Transverse colon (tissue), 4 donors: ENCODE data around the gene NWD2. TPM values are rescaled to one million over a fixed set of nuclear protein-coding genes. Genes with fewer than 3 reads are reported as not detected.
A peak's percentile ranks its signal among the peaks of the same experiment; 100 is the strongest.
"Not testable (repeated sequence)": the region's sequence is repeated elsewhere in the genome, so short reads cannot be mapped to it uniquely, and the experiment has no call there.

Source experiments
- DNase-seq: peaks from one replicate; pipeline ENCODE4 v3.0.0-alpha.2; 2019
- H3K27ac ChIP-seq, 4 donors: fragments of 200-600 bp; sonication (generic); 2 replicates each; pipeline ENCODE4 v1.5.1; 2016 to 2018; ENCODE audit warnings: inconsistent platforms in 4 of 4
- H3K27me3 ChIP-seq: fragments of 200-600 bp; sonication (generic); 2 replicates; pipeline ENCODE4 v1.5.1; 2017; ENCODE audit warnings: inconsistent platforms
- H3K36me3 ChIP-seq, 4 donors: fragments of 200-600 bp; sonication (generic); 2 replicates each; pipeline ENCODE4 v1.5.1; 2017 to 2019; ENCODE audit warnings: inconsistent platforms in 4 of 4
- H3K4me1 ChIP-seq, 4 donors: fragments of 200-600 bp; sonication (generic); 2 replicates each; pipeline ENCODE4 v1.5.1; 2017 to 2020; ENCODE audit warnings: inconsistent platforms in 4 of 4
- H3K4me3 ChIP-seq, 4 donors: fragments of 200-600 bp; sonication (generic); 1 replicate in 1 of 4; 2 replicates in 3 of 4; pipeline versions ENCODE4 v1.5.1 to v1.6.1; 2017 to 2019; ENCODE audit warnings: inconsistent platforms in 4 of 4
- H3K9me3 ChIP-seq, 2 donors: fragments of 200-600 bp; sonication (generic); 2 replicates each; pipeline ENCODE4 v1.5.1; 2017 to 2019; ENCODE audit warnings: inconsistent platforms in 2 of 2
- EP300 ChIP-seq: sonication (generic); formaldehyde crosslinking; IDR thresholded peaks from one replicate; pipeline ENCODE4 v1.6.1; 2017; ENCODE audit warnings: antibody characterized with exemption, low read depth
- POLR2A ChIP-seq: fragments of 450-650 bp; IDR thresholded peaks from one replicate; pipeline ENCODE4 v1.6.1; 2016; ENCODE audit warnings: antibody characterized with exemption, mild to moderate bottlenecking, moderate library complexity
- POLR2AphosphoS5 ChIP-seq, 3 donors: sonication (generic); formaldehyde crosslinking; IDR thresholded peaks; one replicate each; pipeline ENCODE4 v1.6.1; 2016; ENCODE audit warnings: antibody characterized with exemption in 3 of 3
- WGBS, 2 donors: methylation state at CpG; one replicate each; pipeline ENCODE4 v1.1.5; 2018; ENCODE audit warnings: low coverage in 1 of 2; 5-methylcytosine and 5-hydroxymethylcytosine counted together
- in situ Hi-C, 4 donors: fragments of 200-750 bp; cut with MboI; loops; one replicate each; pipeline versions ENCODE4 v1.15.0 to v1.15.1; 2017; ENCODE audit warnings: low sequenced_read_pairs in 3 of 4, low pct_ligation_motif_present in 1 of 4, low pct_unique_long_range_greater_than_20kb in 1 of 4
- intact Hi-C: fragments of 100-400 bp; cut with DNase I; formaldehyde crosslinking; loops from one replicate; pipeline ENCODE4 v1.15.1; 2023; ENCODE audit warnings: low total_unique reads
- total RNA-seq, 4 donors: library from RNA; depleted of rRNA; stranded (reverse); fragments of >200 nt; gene quantifications; one replicate each; pipeline ENCODE4 v1.1.0, GENCODE V29; 2016
- TF ChIP-seq, protein P1 (sequence below), 5 experiments: fragments of 200-600 bp in 3 of 5; fragments of 450-650 bp in 2 of 5; sonication (generic) in 3 of 5; IDR thresholded peaks; 1 replicate in 2 of 5; 2 replicates in 3 of 5; pipeline ENCODE4 v1.5.1; 2016 to 2017; ENCODE audit warnings: antibody characterized with exemption in 5 of 5, inconsistent platforms in 3 of 5, mild to moderate bottlenecking in 2 of 5, moderate library complexity in 1 of 5

Gene NWD2, protein sequence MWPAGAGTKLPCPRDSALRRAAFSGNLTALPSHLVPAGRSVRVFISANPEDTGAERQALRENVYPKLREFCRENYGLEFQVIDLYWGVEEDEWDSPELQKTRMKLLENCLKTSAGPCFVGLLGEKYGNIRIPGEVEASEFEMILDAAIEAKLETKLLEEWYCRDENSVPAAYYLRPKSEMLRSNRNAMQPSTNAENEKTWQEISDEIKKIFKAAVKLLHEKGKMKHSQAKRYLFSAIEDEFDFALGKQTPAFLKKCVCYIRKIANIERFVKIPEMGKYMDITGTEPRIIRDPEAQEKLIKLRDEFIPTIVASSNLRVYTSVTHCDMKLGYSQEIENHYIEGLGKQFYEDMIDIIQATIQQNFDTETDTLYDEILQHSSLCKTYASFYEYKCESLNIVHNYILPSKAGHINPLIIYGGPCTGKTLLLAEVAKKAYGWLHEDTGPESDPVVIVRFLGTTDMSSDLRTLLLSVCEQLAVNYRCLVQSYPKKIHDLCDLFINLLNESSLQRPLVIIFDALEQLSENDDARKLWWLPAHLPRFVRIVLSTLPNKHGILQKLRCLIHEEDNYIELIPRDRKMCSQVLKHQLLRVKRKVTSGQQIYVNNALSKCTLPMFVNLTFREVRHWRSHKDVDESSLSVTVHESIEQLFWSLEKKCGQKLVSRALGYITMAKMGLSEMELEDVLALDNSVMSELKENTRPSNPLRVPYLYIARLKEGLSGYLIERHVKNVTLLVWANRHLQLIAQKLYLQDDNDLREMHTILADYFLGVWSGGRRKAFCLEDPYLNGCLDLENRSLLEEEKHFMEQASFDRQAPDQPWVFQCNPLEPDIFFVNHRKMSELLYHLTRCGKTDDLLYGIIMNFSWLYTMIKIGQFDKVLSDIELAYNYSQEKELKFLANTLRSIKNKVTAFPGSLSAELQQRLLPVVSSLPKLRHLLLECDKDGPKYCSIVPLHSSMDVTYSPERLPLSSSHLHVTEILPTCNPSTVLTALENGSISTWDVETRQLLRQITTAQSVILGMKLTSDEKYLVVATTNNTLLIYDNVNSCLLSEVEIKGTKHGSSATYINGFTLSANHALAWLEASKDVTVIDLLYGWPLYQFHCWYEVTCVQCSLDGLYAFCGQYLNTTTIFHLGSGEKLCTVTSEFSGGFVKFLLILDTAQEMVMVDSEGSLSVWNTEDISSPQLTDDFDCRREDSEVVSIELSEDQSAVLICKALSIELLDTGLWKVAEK (N-terminal part only)
- under 1 TPM in 2 of 4 donors, not detected in 2; 0.48 to 0.55 TPM for total RNA-seq

DNA sequence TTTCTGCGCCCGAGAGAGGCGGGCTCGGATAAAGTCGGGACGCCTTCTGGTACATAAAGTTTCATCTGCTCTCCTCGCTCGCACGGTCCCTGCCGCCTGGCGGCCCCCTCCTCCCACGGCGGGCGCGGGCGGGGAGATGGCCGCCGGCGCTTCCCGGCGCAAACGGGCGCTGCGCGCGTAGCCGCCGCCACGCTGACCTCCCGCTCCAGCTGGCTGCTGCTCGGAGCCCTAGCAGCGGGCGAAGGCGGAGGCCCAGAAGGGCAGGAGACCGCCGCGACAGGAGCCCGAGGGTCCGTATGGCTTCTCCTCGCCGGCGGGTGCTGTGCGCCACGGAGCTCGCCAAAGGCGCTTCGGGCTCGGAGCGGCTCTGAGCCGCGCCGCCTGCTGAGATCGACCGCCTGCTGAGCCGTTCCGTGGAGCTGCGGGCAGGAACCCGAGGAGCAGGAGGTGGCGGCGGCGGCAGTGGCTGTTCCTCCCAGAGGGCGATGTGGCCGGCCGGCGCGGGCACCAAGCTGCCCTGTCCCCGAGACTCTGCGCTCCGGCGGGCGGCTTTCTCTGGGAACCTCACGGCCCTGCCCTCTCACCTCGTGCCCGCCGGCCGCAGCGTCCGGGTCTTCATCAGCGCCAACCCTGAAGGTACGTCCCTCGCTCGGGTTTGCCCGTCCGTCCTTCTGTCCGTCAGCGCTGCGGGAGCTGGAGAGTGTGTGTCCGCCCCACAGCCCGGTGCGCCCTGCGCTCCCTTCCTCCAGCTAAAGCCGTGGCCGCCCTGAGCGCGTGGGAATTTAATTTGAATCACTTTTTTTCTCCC is at the start of gene NWD2:
TSS of gene NWD2 (plus strand) at position 161 of the 808 bp plus-strand sequence. CDS start at position 486, 325 bp downstream.
- intact Hi-C loops, result loop anchor here (5.0 kb wide), 1 partner anchor 1892 kb away; no protein-coding TSS in a partner anchor
- H3K4me3 ChIP-seq, result peak within 1 kb of the TSS in 3 of 4 donors; percentile 3 to 48 (median 28)
- in situ Hi-C loops, result no loop called here

DNA sequence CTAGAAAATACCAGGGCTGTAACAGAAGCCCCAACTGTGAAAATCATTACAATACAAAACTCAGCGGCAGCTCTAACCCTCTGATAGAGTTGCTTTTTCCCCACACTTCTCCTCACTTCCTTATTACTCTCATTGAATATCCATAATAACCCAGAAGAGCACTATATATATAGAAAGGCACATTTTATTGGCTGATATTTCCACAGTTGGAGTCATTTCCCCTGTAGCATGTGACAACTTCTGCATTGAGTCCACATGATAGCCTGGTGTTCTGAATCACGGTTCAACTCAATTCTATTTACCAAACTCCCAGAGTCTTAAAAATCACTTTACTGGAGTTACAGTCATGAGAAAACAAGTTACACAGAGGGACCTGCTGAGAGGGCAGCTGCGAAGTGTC is 46.6 kb upstream of the NWD2 start:
- Histone ChIP-seq H3K4me1 (peaks cover 0 to 26% (median 2%) of the 10 kb centered on the region in 4 donors), H3K36me3 (no peaks in the 10 kb centered on the region), H3K27me3 (no peaks in the 10 kb centered on the region), H3K9me3 (no peaks in the 10 kb centered on the region), H3K4me3 (no peak overlapping the region), H3K27ac (peak overlapping the region in 2 of 4 donors; percentile 10 to 47)
- TF ChIP-seq POLR2A, result no peak
- TF ChIP-seq POLR2AphosphoS5 (IDR thresholded peaks at IDR 0.05), result no peak
- TF ChIP-seq, protein P1, sequence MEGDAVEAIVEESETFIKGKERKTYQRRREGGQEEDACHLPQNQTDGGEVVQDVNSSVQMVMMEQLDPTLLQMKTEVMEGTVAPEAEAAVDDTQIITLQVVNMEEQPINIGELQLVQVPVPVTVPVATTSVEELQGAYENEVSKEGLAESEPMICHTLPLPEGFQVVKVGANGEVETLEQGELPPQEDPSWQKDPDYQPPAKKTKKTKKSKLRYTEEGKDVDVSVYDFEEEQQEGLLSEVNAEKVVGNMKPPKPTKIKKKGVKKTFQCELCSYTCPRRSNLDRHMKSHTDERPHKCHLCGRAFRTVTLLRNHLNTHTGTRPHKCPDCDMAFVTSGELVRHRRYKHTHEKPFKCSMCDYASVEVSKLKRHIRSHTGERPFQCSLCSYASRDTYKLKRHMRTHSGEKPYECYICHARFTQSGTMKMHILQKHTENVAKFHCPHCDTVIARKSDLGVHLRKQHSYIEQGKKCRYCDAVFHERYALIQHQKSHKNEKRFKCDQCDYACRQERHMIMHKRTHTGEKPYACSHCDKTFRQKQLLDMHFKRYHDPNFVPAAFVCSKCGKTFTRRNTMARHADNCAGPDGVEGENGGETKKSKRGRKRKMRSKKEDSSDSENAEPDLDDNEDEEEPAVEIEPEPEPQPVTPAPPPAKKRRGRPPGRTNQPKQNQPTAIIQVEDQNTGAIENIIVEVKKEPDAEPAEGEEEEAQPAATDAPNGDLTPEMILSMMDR (IDR thresholded peaks at IDR 0.05), result no peak
- TF ChIP-seq EP300, result no peak
- 38 to 46% methylated on average over 3 of the region's 3 CpGs for WGBS, 2 donors
- DNase-seq, result no peak
- in situ Hi-C loops, result no loop called here
- intact Hi-C loops, result no loop called here

More for the DNA sequence above, at the start of gene NWD2:
- H3K36me3 ChIP-seq, result no peaks in the 10 kb centered on the region
- peaks cover 0 to 19% (median 16%) of the 10 kb centered on the region in 4 donors for H3K4me1 ChIP-seq
- no peak within 1 kb of the TSS for H3K27ac ChIP-seq
- TF ChIP-seq POLR2A (no peak), EP300 (no peak), POLR2AphosphoS5 (IDR thresholded peaks at IDR 0.05) (no peak)
- TF ChIP-seq, protein P1 (IDR thresholded peaks at IDR 0.05), result no peak
- DNase-seq, result peak; percentile 13
- 0 to 6% methylated on average over 4 to 89 of the region's 95 CpGs for WGBS, 2 donors
- H3K9me3 ChIP-seq, result no peaks in the 10 kb centered on the region
- H3K27me3 ChIP-seq, result peaks cover 81% of the 10 kb centered on the region

DNA sequence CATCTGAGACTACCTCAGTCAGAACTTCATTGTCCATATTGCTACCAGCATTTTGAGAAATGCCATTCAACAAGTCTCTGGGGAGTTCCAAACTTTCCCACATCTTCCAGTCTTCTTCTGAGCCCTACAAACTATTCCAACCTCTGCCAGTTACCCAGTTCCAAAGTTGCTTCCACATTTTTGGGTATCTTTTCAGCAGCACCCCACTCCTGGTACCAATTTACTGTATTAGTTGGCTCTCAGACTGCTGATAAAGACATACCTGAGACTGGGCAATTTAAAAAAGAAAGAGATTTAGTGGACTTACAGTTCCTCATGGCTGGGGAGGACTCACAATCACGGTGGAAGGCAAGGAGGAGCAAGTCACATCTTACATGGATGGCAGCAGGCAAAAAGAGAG is 39.8 kb upstream of the NWD2 start:
- in situ Hi-C loops, H3K36me3 ChIP-seq, H3K27ac ChIP-seq, DNase-seq, intact Hi-C loops, H3K4me3 ChIP-seq, H3K4me1 ChIP-seq, H3K27me3 ChIP-seq: not testable (repeated sequence)
- 78% methylated on average over 1 of the region's 1 CpG; no CpG with 5 or more reads in 1 of the 2 donors for WGBS, 2 donors
- peaks cover 7 to 12% of the 10 kb centered on the region in 2 donors for H3K9me3 ChIP-seq

DNA sequence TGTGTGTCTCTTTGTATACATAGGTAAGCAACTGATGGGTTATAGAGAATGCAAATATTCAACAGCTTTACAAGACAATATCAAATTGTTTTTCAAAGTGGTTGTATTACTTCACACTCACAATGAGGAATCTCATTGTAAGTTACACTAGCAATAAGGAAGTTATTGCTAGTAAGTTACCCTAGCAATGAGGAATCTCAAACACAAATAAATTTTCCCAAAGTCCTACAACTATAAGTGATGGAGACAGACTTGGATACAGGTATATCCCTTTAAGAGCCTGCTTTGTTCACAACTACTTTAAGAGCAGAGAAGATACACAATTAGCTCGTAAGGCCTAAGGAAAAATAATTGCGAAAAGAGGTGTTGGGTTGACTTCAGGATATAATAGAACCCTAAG is 28.3 kb upstream of the NWD2 start:
- Histone ChIP-seq H3K36me3 (no peaks in the 10 kb centered on the region), H3K9me3 (no peaks in the 10 kb centered on the region), H3K4me3 (no peak overlapping the region), H3K27me3 (no peaks in the 10 kb centered on the region), H3K27ac (no peak overlapping the region), H3K4me1 (no peaks in the 10 kb centered on the region)
- no peak for TF ChIP-seq POLR2A
- no peak for TF ChIP-seq EP300
- TF ChIP-seq, protein P1 (IDR thresholded peaks at IDR 0.05), result no peak
- TF ChIP-seq POLR2AphosphoS5 (IDR thresholded peaks at IDR 0.05), result no peak
- intact Hi-C loops (no loop called here), in situ Hi-C loops (no loop called here)
- 57 to 68% methylated on average over 2 of the region's 2 CpGs for WGBS, 2 donors
- DNase-seq, result no peak
